ENCODE measurements around the gene TLN1. TPM values are rescaled to one million over a fixed set of nuclear protein-coding genes. Genes with fewer than 3 reads are reported as not detected.

The TLN1 gene
- total RNA-seq, 2 experiments from 2014 or later: 98.8 to 177 TPM

GRCh38 chr9:35771534-35771933 is 39.5 kb upstream of the TLN1 start:
- Histone ChIP-seq H3K79me2 (ENCODE audit: insufficient read depth, low read depth, low read length) (no peaks in the 10 kb centered on the region; the same call in 1 of the 2 replicates), H3K4me3 (ENCODE audit: low read depth, low read length, poor library complexity, severe bottlenecking) (no peak overlapping the region), H3K4me1 (ENCODE audit: insufficient read depth, low read length, poor library complexity, severe bottlenecking) (peaks cover 65% of the 10 kb centered on the region), H3K27ac (ENCODE audit: low read depth, low read length, poor library complexity, severe bottlenecking) (no peak overlapping the region), H3K9me3 (ENCODE audit: low read length) (no peaks in the 10 kb centered on the region), H3K4me2 (ENCODE audit: low read length) (peak overlapping the region; percentile 4; the same call in 1 of the 2 replicates), H3K36me3 (ENCODE audit: insufficient read depth, low read length) (no peaks in the 10 kb centered on the region), H2AFZ (ENCODE audit: low read length) (no peak overlapping the region), H3K9me2 (ENCODE audit: insufficient read depth, low read length) (no peaks in the 10 kb centered on the region), H4K20me1 (ENCODE audit: insufficient read depth, low read length) (no peaks in the 10 kb centered on the region)
- ChIA-PET POLR2A (interaction anchor here (1.1 to 2.0 kb wide), 5 partner anchors 9 to 136 kb away, joined by 3 to 9 read pairs (median 5); partner anchors contain the start of genes GBA2 and RGP1), CTCF (ENCODE audit: unreplicated experiment) (no interaction called here)
- intact Hi-C loops (cut with micrococcal nuclease; ENCODE audit: unreplicated experiment): no loop called here
- DNase-seq (ENCODE audit: low spot score): no peak
- TF ChIP-seq EZH2phosphoT487 (IDR thresholded peaks at IDR 0.05; ENCODE audit: borderline replicate concordance, low read depth, low read length): no peak
- TF ChIP-seq CTCF (conservative IDR thresholded peaks at IDR 0.05; ENCODE audit: low read length): no peak
- no TSS peak for BruUV-seq (replicated peaks)

GRCh38 chr9:35771075-35771433 is 39.1 kb upstream of the TLN1 start:
- no peak for TF ChIP-seq EZH2phosphoT487 (IDR thresholded peaks at IDR 0.05; ENCODE audit: borderline replicate concordance, low read depth, low read length)
- no peak for TF ChIP-seq CTCF (conservative IDR thresholded peaks at IDR 0.05; ENCODE audit: low read length)
- Histone ChIP-seq H3K9me2 (ENCODE audit: insufficient read depth, low read length) (no peaks in the 10 kb centered on the region), H4K20me1 (ENCODE audit: insufficient read depth, low read length) (no peaks in the 10 kb centered on the region), H2AFZ (ENCODE audit: low read length) (no peak overlapping the region), H3K27ac (ENCODE audit: low read depth, low read length, poor library complexity, severe bottlenecking) (no peak overlapping the region), H3K9me3 (ENCODE audit: low read length) (no peaks in the 10 kb centered on the region), H3K79me2 (ENCODE audit: insufficient read depth, low read depth, low read length) (peaks cover 4% of the 10 kb centered on the region; the same call in 1 of the 2 replicates), H3K4me3 (ENCODE audit: low read depth, low read length, poor library complexity, severe bottlenecking) (no peak overlapping the region), H3K36me3 (ENCODE audit: insufficient read depth, low read length) (no peaks in the 10 kb centered on the region), H3K4me2 (ENCODE audit: low read length) (peak overlapping the region; percentile 4), H3K4me1 (ENCODE audit: insufficient read depth, low read length, poor library complexity, severe bottlenecking) (peaks cover 65% of the 10 kb centered on the region)
- DNase-seq (ENCODE audit: low spot score): no peak
- BruUV-seq (replicated peaks): no TSS peak
- ChIA-PET CTCF (ENCODE audit: unreplicated experiment) (no interaction called here), POLR2A (interaction anchor here (0.7 to 2.0 kb wide), 6 partner anchors 8 to 135 kb away, joined by 3 to 9 read pairs (median 4); partner anchors contain the start of genes GBA2 and RGP1)
- intact Hi-C loops (cut with micrococcal nuclease; ENCODE audit: unreplicated experiment): no loop called here

- H3K9me3 ChIP-seq (ENCODE audit: low read length): peaks cover 6% of the 10 kb centered on the region; the same call in 1 of the 2 replicates
- peaks cover 14% of the 10 kb centered on the region; the same call in 1 of the 2 replicates for H3K79me2 ChIP-seq (ENCODE audit: insufficient read depth, low read depth, low read length)
- no peaks in the 10 kb centered on the region for H4K20me1 ChIP-seq (ENCODE audit: insufficient read depth, low read length)
- peaks cover 7% of the 10 kb centered on the region for H3K36me3 ChIP-seq (ENCODE audit: insufficient read depth, low read length)
- no peak for DNase-seq (ENCODE audit: low spot score)
- intact Hi-C loops (cut with micrococcal nuclease; ENCODE audit: unreplicated experiment): no loop called here
- H3K27ac ChIP-seq (ENCODE audit: low read depth, low read length, poor library complexity, severe bottlenecking): no peak overlapping the region
- TF ChIP-seq CTCF (conservative IDR thresholded peaks at IDR 0.05; ENCODE audit: low read length) (no peak), EZH2phosphoT487 (IDR thresholded peaks at IDR 0.05; ENCODE audit: borderline replicate concordance, low read depth, low read length) (no peak)
- no peaks in the 10 kb centered on the region for H3K9me2 ChIP-seq (ENCODE audit: insufficient read depth, low read length)
- H3K4me3 ChIP-seq (ENCODE audit: low read depth, low read length, poor library complexity, severe bottlenecking): no peak overlapping the region
- H3K4me2 ChIP-seq (ENCODE audit: low read length): no peak overlapping the region
- CTCF ChIA-PET (ENCODE audit: unreplicated experiment): no interaction called here
- BruUV-seq (replicated peaks): no TSS peak
- peaks cover 63% of the 10 kb centered on the region for H3K4me1 ChIP-seq (ENCODE audit: insufficient read depth, low read length, poor library complexity, severe bottlenecking)
- POLR2A ChIA-PET: interaction anchor here (0.6 to 1.2 kb wide), 4 partner anchors 9 to 215 kb away, joined by 3 to 4 read pairs (median 3); partner anchors contain the start of gene SPAG8
- H2AFZ ChIP-seq (ENCODE audit: low read length): no peak overlapping the region
Measured at GRCh38 chr9:35769763-35770162, 37.8 kb upstream of the TLN1 start.

Measured in OCI-LY7 (cell line).